Fibroblast of villous mesenchyme (primary cell): Measurements from ENCODE around the gene ITGB6. TPM values are rescaled to one million over a fixed set of nuclear protein-coding genes. Genes with fewer than 3 reads are reported as not detected.
A peak's percentile ranks its signal among the peaks of the same experiment; 100 is the strongest.
"Not testable (repeated sequence)": the region's sequence is repeated elsewhere in the genome, so short reads cannot be mapped to it uniquely, and the experiment has no call there.

Experiments
- DNase-seq: peaks from one replicate; pipeline ENCODE4 v3.0.0-alpha.2; 2010; ENCODE audit warnings: low read depth
- H3K4me3 ChIP-seq: 2 replicates; pipeline ENCODE4 v1.5.1; 2011; ENCODE audit warnings: low read depth, mild to moderate bottlenecking, low read length
- CTCF ChIP-seq: IDR thresholded peaks from 2 replicates; pipeline ENCODE4 v1.5.1; 2012; ENCODE audit warnings: low read depth, mild to moderate bottlenecking, low read length; ENCODE audit not compliant: insufficient read depth
- total RNA-seq: library from RNA; depleted of rRNA; stranded (reverse); fragments of >200 nt; gene quantifications from 2 replicates; pipeline ENCODE4 v1.2.3, GENCODE V29; 2012

ITGB6 gene
- total RNA-seq, 1 donor, result not detected

- TF ChIP-seq CTCF, result no peak
- no peak overlapping the region for H3K4me3 ChIP-seq
- DNase-seq, result no peak
These were observed 5.7 kb downstream of the ITGB6 start for GRCh38 chr2:160194351-160194750.

DNA sequence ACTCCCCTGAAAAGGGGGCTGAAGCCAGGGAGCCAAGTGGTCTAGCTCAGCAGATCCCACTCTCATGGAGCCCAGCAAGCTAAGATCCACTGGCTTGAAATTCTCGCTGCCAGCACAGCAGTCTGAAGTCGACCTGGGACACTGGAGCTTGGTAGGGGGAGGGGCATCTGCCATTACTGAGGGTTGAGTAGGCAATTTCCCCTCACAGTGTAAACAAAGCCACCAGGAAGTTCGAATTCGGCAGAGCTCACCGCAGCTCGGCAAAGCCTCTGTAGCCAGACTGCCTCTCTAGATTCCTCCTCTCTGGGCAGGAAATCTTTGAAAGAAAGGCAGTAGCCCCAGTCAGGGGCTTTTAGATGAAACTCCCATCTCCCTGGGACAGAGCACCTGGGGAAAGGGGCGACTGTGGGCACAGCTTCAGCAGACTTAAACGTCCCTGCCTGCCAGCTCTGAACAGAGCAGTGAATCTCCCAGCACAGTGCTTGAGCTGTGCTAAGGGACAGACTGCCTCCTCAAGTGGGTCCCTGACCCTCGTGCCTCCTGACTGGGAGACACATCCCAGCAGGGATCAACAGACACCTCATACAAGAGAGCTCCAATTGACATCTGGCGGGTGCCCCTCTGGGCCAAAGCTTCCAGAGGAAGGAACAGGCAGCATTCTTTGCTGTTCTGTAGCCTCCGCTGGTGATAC lies 18.8 kb downstream of the ITGB6 start:
- H3K4me3 ChIP-seq, result peak overlapping the region; percentile 9
- peak; percentile 48 for DNase-seq

DNA sequence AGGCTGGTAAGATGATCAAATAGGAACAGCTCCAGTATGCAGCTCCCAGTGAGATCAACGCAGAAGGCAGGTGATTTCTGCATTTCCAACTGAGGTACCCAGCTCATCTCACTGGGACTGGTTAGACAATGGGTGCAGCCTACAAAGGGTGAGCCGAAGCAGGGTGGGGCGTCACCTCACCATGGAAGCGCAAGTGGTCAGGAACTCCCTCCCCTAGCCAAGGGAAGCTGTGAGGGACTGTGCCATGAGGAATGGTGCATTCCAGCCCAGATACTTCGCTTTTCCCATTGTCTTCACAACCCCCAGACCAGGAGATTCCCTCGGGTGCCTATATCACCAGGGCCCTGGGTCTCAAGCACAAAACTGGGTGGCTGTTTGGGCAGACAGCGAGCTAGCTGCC lies 19.4 kb downstream of the ITGB6 start:
- H3K4me3 ChIP-seq, DNase-seq: not testable (repeated sequence)

DNA sequence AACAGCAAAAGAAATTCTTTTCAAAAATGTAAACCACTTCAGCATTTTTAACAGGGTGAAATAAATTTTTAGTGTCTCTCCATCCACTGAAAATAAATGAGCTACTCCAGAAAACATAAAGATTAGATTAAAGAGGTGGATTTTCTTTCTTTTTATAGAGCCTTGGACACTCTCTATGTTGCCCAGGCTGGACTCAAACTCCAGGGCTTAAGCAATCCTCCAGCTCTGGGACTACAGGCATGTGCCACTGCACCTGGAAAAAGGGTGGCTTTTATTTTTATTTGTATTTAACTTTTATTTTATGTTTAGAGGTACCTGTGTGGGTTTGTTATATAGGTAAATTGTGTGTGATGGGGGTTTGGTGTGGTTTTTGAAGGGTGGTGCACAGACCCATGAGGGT lies 19.9 kb downstream of the ITGB6 start:
- no peak for TF ChIP-seq CTCF
- DNase-seq, result no peak
- no peak overlapping the region for H3K4me3 ChIP-seq

DNA sequence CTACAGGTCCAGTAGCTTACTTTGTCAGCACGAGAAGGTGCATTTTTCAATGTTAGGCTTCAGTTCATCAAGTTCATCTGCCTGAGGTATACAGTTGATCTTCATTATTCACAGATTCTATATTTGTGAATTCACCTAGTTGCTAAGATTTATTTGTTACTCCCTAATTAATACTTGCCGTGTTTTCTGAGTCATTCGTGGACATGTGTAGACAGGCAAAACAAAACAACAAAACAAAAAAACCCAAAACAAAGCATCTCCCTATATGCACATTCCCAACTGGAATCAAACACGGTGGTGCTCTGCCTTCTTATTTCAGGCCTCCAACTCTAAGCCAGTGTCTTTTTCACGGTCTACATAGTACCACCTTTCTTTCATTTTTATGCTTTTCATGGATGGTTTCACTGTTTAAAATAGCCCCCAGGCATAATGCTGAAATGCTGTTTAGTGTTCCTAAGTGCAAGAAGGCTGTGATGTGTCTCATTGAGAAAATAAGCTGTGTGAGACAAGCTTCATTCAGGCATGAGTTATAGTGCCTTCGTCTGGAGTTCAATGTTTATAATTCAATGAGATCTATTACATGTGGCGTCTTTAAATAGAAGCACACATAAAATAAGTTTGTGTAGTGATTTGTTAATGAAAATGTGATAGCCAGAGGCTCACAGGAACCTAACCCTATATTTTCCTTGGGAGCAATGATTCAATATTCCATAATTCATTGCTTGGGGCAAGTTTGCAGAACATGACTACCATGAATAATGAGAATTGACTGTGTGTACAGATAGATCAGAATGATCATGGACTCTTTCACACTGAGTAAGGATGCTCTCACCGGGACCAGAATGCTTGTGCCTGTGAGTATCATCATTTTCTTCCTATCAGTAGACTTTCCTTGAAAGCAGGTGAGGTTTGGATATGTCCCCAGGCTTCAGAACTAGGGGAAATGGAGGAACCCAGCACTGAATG lies 24.6 kb downstream of the ITGB6 start:
- DNase-seq, result no peak
- no peak for TF ChIP-seq CTCF

DNA sequence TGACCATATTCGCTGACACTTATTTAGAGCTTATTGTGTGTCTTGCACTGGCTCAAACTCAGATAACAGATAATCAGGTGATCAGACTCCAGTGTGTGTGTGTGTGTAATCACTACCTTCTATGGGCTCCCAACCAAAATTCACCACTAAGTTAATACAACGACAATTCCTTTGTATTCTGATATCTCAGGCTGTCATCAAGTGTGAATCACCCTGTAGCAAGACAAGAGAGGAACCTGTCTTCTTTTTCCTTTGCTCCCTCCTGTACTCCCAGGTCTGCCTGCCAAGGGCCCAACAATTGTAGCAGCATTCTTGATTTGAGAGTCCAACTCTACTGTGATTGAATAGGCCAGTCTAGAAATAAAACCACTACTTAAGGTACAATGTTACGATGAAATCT lies 25.8 kb downstream of the ITGB6 start:
- H3K4me3 ChIP-seq, result no peak overlapping the region
- no peak for DNase-seq
- no peak for TF ChIP-seq CTCF

More for the DNA sequence above, 24.6 kb downstream of the ITGB6 start:
- no peak overlapping the region for H3K4me3 ChIP-seq

DNA sequence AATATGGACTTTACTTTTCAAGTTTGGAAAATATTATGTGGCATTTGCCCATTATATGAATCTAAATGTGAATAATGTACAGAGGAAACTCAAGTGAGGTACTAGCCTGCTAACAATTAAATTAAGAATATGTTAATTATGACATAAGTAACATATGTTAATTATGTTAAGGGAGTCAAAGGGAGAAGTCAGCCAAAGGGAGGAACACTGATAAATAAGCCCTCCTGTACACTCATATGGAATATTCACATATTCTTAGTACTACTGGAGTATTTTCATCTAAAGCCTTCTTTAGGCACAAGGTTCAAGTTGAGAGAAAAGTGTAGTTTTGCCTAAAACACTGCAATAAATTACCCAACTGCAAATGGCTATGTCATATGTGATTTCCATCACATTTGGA lies 30.1 kb downstream of the ITGB6 start:
- TF ChIP-seq CTCF, result no peak
- no peak overlapping the region for H3K4me3 ChIP-seq
- DNase-seq, result no peak
